ENCODE measurements around the gene FRK. TPM values are rescaled to one million over a fixed set of nuclear protein-coding genes. Genes with fewer than 3 reads are reported as not detected.
"Not testable (repeated sequence)": the region's sequence is repeated elsewhere in the genome, so short reads cannot be mapped to it uniquely, and the experiment has no call there.

FRK gene
- total and polyA plus RNA-seq, 8 donors, result 3.1 to 16.1 (median 4.5) TPM

GRCh38 chr6:116096979-116097816 lies 36.5 kb upstream of the FRK start:
- no peaks in the 10 kb centered on the region for H3K36me3 ChIP-seq
- intact Hi-C loops (cut with DNase I), result loop anchor here in 1 of 2 donors (5.0 kb wide), 1 partner anchor 85 kb away; no protein-coding TSS in a partner anchor
- no peak overlapping the region for H3K27ac ChIP-seq
- no peak overlapping the region for H3K4me3 ChIP-seq
- ATAC-seq, result no peak
- H3K9me3 ChIP-seq, result peaks cover 0 to 10% of the 10 kb centered on the region in 2 donors
- no peak for DNase-seq
- no peaks in the 10 kb centered on the region for H3K27me3 ChIP-seq
- TF ChIP-seq, protein P1, sequence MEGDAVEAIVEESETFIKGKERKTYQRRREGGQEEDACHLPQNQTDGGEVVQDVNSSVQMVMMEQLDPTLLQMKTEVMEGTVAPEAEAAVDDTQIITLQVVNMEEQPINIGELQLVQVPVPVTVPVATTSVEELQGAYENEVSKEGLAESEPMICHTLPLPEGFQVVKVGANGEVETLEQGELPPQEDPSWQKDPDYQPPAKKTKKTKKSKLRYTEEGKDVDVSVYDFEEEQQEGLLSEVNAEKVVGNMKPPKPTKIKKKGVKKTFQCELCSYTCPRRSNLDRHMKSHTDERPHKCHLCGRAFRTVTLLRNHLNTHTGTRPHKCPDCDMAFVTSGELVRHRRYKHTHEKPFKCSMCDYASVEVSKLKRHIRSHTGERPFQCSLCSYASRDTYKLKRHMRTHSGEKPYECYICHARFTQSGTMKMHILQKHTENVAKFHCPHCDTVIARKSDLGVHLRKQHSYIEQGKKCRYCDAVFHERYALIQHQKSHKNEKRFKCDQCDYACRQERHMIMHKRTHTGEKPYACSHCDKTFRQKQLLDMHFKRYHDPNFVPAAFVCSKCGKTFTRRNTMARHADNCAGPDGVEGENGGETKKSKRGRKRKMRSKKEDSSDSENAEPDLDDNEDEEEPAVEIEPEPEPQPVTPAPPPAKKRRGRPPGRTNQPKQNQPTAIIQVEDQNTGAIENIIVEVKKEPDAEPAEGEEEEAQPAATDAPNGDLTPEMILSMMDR (IDR thresholded peaks at IDR 0.05), result peak; percentile 9 to 60
- peaks cover 10 to 27% of the 10 kb centered on the region in 2 donors for H3K4me1 ChIP-seq

GRCh38 chr6:116096048-116096759 lies 35.5 kb upstream of the FRK start:
- not testable (repeated sequence) for H3K36me3 ChIP-seq, H3K27ac ChIP-seq, DNase-seq, ATAC-seq, H3K4me3 ChIP-seq, H3K9me3 ChIP-seq, H3K27me3 ChIP-seq
- H3K4me1 ChIP-seq, result peaks cover 3 to 17% of the 10 kb centered on the region in 2 donors
- intact Hi-C loops (cut with DNase I), result loop anchor here in 1 of 2 donors (5.0 kb wide), 1 partner anchor 84 kb away; no protein-coding TSS in a partner anchor

DNA sequence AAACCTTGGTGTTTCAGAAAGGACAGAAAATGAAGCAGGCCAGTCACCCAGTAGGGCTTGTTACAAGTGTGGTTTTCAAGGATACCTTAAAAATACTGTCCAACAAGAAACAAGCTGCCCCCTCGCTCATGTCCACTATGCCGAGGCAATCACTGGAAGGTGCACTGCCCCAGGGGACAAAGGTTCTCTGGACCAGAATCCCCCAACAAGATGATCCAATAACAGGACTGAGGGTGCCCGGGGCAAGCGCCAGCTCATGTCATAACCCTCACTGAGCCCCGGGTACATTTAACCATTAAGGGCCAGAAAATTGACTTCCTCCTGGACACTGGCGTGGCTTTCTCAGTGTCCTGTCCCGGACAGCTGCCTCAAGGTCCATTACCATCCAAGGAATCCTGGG lies 33.4 kb upstream of the FRK start:
- ATAC-seq, result no peak
- Histone ChIP-seq H3K36me3 (no peaks in the 10 kb centered on the region), H3K27me3 (no peaks in the 10 kb centered on the region), H3K27ac (no peak overlapping the region), H3K4me3 (no peak overlapping the region), H3K4me1 (peaks cover 0 to 4% of the 10 kb centered on the region in 2 donors), H3K9me3 (peaks cover 0 to 10% of the 10 kb centered on the region in 2 donors)
- TF ChIP-seq, protein P1 (IDR thresholded peaks at IDR 0.05), result no peak
- intact Hi-C loops (cut with DNase I), result no loop called here
- DNase-seq, result peak in 1 of 4 donors; percentile 37

- Histone ChIP-seq H3K27me3 (no peaks in the 10 kb centered on the region), H3K27ac (no peak overlapping the region), H3K36me3 (no peaks in the 10 kb centered on the region), H3K9me3 (no peaks in the 10 kb centered on the region), H3K4me3 (no peak overlapping the region), H3K4me1 (no peaks in the 10 kb centered on the region)
- DNase-seq (no peak), ATAC-seq (no peak)
- intact Hi-C loops (cut with DNase I), result no loop called here
- TF ChIP-seq, protein P1 (IDR thresholded peaks at IDR 0.05), result no peak
Measured at GRCh38 chr6:116090251-116090650, 29.6 kb upstream of the FRK start.

- no peak for DNase-seq
- Histone ChIP-seq H3K36me3 (no peaks in the 10 kb centered on the region), H3K4me1 (no peaks in the 10 kb centered on the region), H3K27ac (no peak overlapping the region), H3K27me3 (no peaks in the 10 kb centered on the region), H3K4me3 (no peak overlapping the region), H3K9me3 (no peaks in the 10 kb centered on the region)
- ATAC-seq, result no peak
- intact Hi-C loops (cut with DNase I), result no loop called here
- TF ChIP-seq, protein P1 (IDR thresholded peaks at IDR 0.05), result no peak
Measured at GRCh38 chr6:116088946-116089345, 28.3 kb upstream of the FRK start.

Measured in left lung (tissue), 10 donors.